Heart right ventricle (tissue), 16 donors: ENCODE data around the gene GOLM1. TPM values are rescaled to one million over a fixed set of nuclear protein-coding genes. Genes with fewer than 3 reads are reported as not detected.

Experiments
- ATAC-seq, 8 donors: fragments of 200-7000 bp; cut with Tn5 transposase; one replicate each; pipeline ENCODE4 v1.9.1; 2020; ENCODE audit warnings: mild to moderate bottlenecking in 8 of 8, moderate library complexity in 8 of 8, moderate number of reproducible peaks in 1 of 8
- DNase-seq, 2 donors: peaks; one replicate each; pipeline ENCODE4 v3.0.0-alpha.2; 2020
- H3K27ac ChIP-seq, 10 donors: fragments of 200-600 bp; sonication (generic) in 2 of 10; one replicate each; pipeline versions ENCODE4 v1.5.0 to v1.8.0; 2020 to 2022; ENCODE audit warnings: mild to moderate bottlenecking in 3 of 10
- H3K27me3 ChIP-seq, 7 donors: fragments of 200-600 bp; one replicate each; pipeline ENCODE4 v1.8.0; 2021 to 2022; ENCODE audit warnings: mild to moderate bottlenecking in 2 of 7
- H3K36me3 ChIP-seq, 9 donors: fragments of 200-600 bp; sonication (generic) in 1 of 9; one replicate each; pipeline versions ENCODE4 v1.5.0 to v1.8.0; 2020 to 2022; ENCODE audit warnings: mild to moderate bottlenecking in 2 of 9
- H3K4me1 ChIP-seq, 9 donors: fragments of 200-600 bp; sonication (generic) in 1 of 9; one replicate each; pipeline versions ENCODE4 v1.5.0 to v1.8.0; 2020 to 2022; ENCODE audit warnings: mild to moderate bottlenecking in 4 of 9
- H3K4me3 ChIP-seq, 10 donors: fragments of 200-600 bp; sonication (generic) in 2 of 10; one replicate each; pipeline versions ENCODE4 v1.5.0 to v1.8.0; 2020 to 2022; ENCODE audit warnings: mild to moderate bottlenecking in 7 of 10, moderate library complexity in 2 of 10
- H3K9me3 ChIP-seq, 11 donors: fragments of 200-600 bp in 10 of 11; sonication (generic) in 2 of 11; one replicate each; pipeline versions ENCODE4 v1.5.0 to v1.8.0; 2013 to 2022; ENCODE audit warnings: mild to moderate bottlenecking in 2 of 11, control low read depth in 1 of 11, moderate library complexity in 1 of 11
- WGBS, 2 donors: extraction: QIAGEN DNeasy Blood & Tissue Kit; methylation state at CpG; one replicate each; pipeline ENCODE4 v1.1.7; 2013; ENCODE audit warnings: inconsistent platforms in 1 of 2; 5-methylcytosine and 5-hydroxymethylcytosine counted together
- intact Hi-C, 10 donors: fragments of 100-400 bp; cut with DNase I; formaldehyde crosslinking; loops; one replicate each; pipeline versions ENCODE4 v1.11.1 to v1.14.2; 2022
- polyA plus RNA-seq, 2 donors: library from polyadenylated mRNA; stranded (reverse); fragments of 200-250 nt; gene quantifications; one replicate each; pipeline ENCODE4 v1.2.3, GENCODE V29; 2013
- total RNA-seq, 10 donors: library from RNA; stranded (reverse); fragmentation: NEBNext Ultra II Directional in 3 of 10; extraction: Animal tissue kit (Norgen Biotek cat#: 25700) in 3 of 10; gene quantifications; one replicate each; pipeline versions ENCODE4 v1.2.1 to v1.2.4, GENCODE V29; 2021 to 2023
- TF ChIP-seq, protein P1 (sequence below), 9 donors: fragments of 200-600 bp; sonication (generic) in 2 of 9; IDR thresholded peaks; one replicate each; pipeline versions ENCODE4 v1.5.0 to v1.8.0; 2021 to 2022; ENCODE audit warnings: antibody characterized with exemption in 9 of 9, mild to moderate bottlenecking in 5 of 9, moderate library complexity in 1 of 9
- donor health status: Arrhythmogenic right ventricular cardiomyopathy.
- donor health status: ischemic (EF 13 %, LVEDD 7.1; RV severe dilation, severe dysfunction).
- donor health status: healthy with polysubstance abuse.
- donor health status: DM: no; HTN: yes; CAD: no.
- donor health status: DM: no; HTN: no; CAD: no.
- donor health status: ischemic (EF 25% LVEDD 6.9; RV normal size, moderate dysfunction).
- donor health status: ischemic (EF 25% LVEDD 5.7; RV mildly dilated, moderate dysfunction).
- donor health status: healthy.
- donor health status: DM: yes; HTN: yes; CAD: no.
- donor health status: Ischemic cardiomyopathy.
- donor health status: ischemic (EF 35%, LVEDD 5.7; RV mildly dilated, moderate dysfunction).
- donor health status: nonischemic (EF 11% LVEDD 7.7; RV severe dilation, severe dysfunction).
- donor health status: DM: yes; HTN: yes; CAD: no.
- donor health status: PGD.
- donor health status: ischemic (EF 29% LVEDD 5.4; RV normal size, mild dysfunction).
- donor health status: nonischemic (EF 23%, LVEDD 6.1; RV moderate dilation, normal function).

The GOLM1 gene
- total and polyA plus RNA-seq, 12 donors = 2.3 to 15.0 (median 4.1) TPM

DNA sequence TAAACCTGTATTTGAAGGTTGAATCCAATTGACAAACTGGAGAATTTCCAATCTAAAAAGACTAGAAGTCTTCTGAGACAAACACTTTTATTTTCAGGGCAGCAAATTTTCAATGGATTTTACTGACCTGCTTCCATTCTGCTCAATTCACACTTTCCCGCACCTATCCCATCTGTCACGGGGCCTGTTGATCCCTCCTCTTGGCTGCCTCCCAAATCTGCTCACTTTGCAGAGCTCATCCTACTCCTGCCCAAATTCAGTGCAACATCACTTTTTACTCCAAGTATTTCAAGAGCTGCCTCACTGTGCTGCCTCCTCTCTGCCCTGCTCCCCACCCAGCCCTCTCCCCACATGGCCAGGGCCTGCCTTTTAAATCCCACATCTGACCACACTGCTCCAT lies 35.1 kb downstream of the GOLM1 start:
- no peaks in the 10 kb centered on the region for H3K36me3 ChIP-seq
- TF ChIP-seq, protein P1, sequence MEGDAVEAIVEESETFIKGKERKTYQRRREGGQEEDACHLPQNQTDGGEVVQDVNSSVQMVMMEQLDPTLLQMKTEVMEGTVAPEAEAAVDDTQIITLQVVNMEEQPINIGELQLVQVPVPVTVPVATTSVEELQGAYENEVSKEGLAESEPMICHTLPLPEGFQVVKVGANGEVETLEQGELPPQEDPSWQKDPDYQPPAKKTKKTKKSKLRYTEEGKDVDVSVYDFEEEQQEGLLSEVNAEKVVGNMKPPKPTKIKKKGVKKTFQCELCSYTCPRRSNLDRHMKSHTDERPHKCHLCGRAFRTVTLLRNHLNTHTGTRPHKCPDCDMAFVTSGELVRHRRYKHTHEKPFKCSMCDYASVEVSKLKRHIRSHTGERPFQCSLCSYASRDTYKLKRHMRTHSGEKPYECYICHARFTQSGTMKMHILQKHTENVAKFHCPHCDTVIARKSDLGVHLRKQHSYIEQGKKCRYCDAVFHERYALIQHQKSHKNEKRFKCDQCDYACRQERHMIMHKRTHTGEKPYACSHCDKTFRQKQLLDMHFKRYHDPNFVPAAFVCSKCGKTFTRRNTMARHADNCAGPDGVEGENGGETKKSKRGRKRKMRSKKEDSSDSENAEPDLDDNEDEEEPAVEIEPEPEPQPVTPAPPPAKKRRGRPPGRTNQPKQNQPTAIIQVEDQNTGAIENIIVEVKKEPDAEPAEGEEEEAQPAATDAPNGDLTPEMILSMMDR (IDR thresholded peaks at IDR 0.05) = no peak
- H3K4me3 ChIP-seq = no peak overlapping the region
- DNase-seq (no peak), ATAC-seq (no peak)
- H3K27me3 ChIP-seq = no peaks in the 10 kb centered on the region
- WGBS, 2 donors = 90 to 96% methylated on average over 2 of the region's 2 CpGs
- H3K9me3 ChIP-seq = no peaks in the 10 kb centered on the region
- H3K27ac ChIP-seq = no peak overlapping the region
- H3K4me1 ChIP-seq = no peaks in the 10 kb centered on the region
- intact Hi-C loops = no loop called here

DNA sequence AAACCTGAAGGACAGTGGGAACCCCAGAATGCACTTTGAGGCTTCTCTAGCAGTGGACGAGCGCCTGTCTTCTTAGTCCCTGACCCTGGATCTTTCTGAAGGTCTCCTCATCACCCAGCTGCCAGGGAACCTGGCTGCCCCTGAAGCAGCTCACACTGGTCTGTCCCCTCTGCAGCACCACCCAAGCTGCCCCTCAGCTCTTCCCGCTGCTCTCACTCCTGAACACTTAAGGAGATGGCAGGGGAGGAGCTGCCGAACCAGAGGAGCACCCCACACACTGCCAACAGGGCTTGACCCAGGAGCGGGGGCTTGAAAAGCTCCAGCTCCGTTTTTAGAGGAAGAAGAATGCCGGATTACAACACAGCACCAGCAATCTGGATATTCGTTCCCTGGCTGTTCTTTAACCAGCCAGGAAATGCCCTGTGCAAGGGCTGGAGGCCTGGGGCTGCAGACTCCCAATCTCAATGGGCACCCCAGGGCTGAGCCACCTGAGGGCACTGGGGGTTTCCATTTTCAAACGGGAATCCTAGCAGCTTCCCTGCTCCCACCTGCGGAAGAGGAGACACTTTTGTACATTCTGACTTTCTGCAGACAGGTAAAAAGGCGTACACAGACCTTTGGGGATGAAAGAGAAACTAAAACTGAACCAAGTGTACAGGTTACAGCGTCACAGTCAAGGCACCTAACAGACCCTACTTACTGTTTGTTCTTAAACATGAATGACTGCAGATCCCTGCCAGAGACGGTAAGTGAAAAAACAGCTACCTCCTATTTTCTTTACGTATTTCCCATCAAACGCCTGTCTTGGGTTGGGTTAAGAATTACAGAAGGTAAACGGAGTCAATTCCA lies 36.3 kb downstream of the GOLM1 start:
- DNase-seq (no peak), ATAC-seq (no peak)
- Histone ChIP-seq H3K4me3 (no peak overlapping the region), H3K9me3 (no peaks in the 10 kb centered on the region), H3K27ac (no peak overlapping the region), H3K36me3 (no peaks in the 10 kb centered on the region), H3K27me3 (no peaks in the 10 kb centered on the region), H3K4me1 (no peaks in the 10 kb centered on the region)
- intact Hi-C loops = no loop called here
- WGBS, 2 donors = 88% methylated on average over 16 of the region's 16 CpGs
- TF ChIP-seq, protein P1 (IDR thresholded peaks at IDR 0.05) = no peak

DNA sequence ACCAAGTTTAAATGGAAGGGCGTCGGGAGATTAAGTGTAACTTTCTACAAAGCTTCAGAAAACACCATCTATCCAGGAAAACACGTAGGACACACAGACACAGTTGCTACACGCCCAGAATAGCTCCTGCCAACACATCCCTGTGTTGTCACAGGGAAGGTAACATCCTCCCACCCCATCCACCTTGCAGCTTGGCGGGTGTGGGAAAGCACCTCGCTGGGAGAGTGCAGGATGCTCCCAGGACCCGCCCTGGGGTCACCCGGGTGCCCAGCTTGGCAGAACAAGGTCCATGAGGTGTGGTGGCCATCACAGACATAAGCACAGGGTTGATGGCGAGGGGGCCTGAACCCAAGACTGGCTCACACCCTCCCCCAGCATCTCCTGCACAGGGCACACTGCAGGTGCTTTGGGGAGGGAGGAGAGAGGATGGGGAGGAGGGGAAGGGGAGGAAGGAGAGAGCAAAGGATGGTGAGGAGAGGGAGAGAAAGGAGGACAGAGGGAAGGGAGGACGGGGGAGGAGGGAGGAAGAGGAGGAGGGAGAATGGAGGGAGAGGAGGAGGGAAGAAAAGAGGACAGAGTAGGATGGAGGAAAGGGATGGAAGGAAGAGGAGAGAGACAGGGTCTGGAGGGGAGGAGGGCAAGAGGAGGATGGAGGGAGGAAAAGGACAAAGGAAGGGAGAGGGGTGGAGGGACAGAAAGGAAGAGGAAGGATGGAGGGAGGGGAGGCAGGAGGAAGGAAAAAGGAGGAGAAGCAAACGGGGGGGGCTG lies 37.2 kb downstream of the GOLM1 start:
- Histone ChIP-seq H3K36me3 (no peaks in the 10 kb centered on the region), H3K4me1 (no peaks in the 10 kb centered on the region), H3K27ac (no peak overlapping the region), H3K9me3 (no peaks in the 10 kb centered on the region), H3K4me3 (no peak overlapping the region), H3K27me3 (no peaks in the 10 kb centered on the region)
- TF ChIP-seq, protein P1 (IDR thresholded peaks at IDR 0.05) = no peak
- intact Hi-C loops = no loop called here
- no peak for DNase-seq
- no peak for ATAC-seq
- WGBS, 2 donors = 86 to 90% methylated on average over 11 of the region's 11 CpGs

DNA sequence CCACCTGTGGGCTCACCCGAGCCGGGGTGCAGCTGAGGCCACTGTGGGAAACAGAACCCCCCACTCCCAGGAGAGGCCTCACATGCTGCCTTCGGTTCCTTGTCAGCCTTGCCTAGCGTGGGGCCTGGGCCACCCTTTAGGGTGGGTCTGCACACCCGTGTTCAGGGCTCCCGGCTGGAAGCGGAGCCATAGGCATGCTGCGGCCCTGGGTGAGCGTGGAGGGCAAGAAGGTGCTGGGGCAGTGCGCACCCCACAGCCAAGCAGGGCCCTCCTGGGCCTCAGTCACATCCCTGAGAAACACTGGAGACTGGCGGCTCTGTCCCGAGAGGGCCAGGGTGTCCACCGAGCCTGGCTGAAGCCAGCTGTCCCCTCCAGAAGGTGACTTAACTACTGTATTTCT lies 41.9 kb downstream of the GOLM1 start:
- intact Hi-C loops = no loop called here
- TF ChIP-seq, protein P1 (IDR thresholded peaks at IDR 0.05) = no peak
- WGBS, 2 donors = 92 to 95% methylated on average over 13 of the region's 13 CpGs
- no peak overlapping the region for H3K27ac ChIP-seq
- H3K4me3 ChIP-seq = no peak overlapping the region
- no peaks in the 10 kb centered on the region for H3K27me3 ChIP-seq
- ATAC-seq (no peak), DNase-seq (no peak)
- no peaks in the 10 kb centered on the region for H3K36me3 ChIP-seq
- H3K4me1 ChIP-seq = no peaks in the 10 kb centered on the region
- H3K9me3 ChIP-seq = no peaks in the 10 kb centered on the region
